NB4 (cell line): Measurements from ENCODE around the gene AVEN.
A peak's percentile ranks its signal among the peaks of the same experiment; 100 is the strongest.

Experiments
- DNase-seq: peaks from one replicate; pipeline ENCODE4 v3.0.0; 2010; ENCODE audit warnings: low read depth
- H3K4me3 ChIP-seq: one replicate; pipeline ENCODE4 v1.5.1; 2011; ENCODE audit warnings: mild to moderate bottlenecking, low read depth, low read length, moderate library complexity
- MYC ChIP-seq: IDR thresholded peaks from 2 replicates; pipeline ENCODE4 v1.6.1; 2011; ENCODE audit warnings: low read depth, low read length
- POLR2A ChIP-seq: IDR thresholded peaks from 2 replicates; pipeline ENCODE4 v1.6.1; 2011; ENCODE audit warnings: mild to moderate bottlenecking; ENCODE audit not compliant: insufficient read length; ENCODE audit errors: extremely low read depth
- TF ChIP-seq, protein P1 (sequence below): IDR thresholded peaks from one replicate; pipeline ENCODE4 v1.5.1; 2012; ENCODE audit warnings: low read depth, low read length
- TF ChIP-seq, protein P2 (sequence below): IDR thresholded peaks from 2 replicates; pipeline ENCODE4 v1.6.1; 2011; ENCODE audit warnings: low read depth, low read length

Gene AVEN

DNA sequence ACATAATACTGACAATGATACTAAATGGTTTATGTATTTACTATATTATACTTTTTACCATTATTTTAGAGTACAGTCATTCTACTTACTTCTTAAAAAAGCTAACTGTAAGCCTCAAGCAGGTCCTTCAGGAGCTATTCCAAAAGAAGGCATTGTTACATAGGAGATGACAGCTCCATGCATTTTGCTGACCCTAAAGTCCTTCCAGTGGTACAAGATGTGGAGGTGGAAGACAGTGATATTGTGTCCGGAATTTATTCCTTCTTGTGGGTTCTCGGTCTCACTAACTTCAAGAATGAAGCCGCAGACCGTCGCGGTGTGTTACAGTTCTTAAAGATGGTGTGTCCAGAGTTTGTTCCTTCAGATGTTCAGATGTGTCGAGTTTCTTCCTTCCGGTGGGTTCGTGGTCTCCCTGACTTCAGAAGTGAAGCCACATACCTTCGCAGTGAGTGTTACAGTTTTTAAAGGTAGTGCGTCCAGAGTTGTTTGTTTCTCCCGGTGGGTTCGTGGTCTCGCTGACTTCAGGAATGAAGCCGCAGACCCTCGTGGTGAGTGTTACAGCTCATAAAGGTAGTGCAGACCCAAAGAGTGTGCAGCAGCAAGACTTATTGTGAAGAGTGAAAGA, 20.9 kb downstream of the AVEN start:
- no peak overlapping the region for H3K4me3 ChIP-seq
- no peak for DNase-seq
- TF ChIP-seq MYC (no peak), POLR2A (no peak)
- TF ChIP-seq, protein P1, sequence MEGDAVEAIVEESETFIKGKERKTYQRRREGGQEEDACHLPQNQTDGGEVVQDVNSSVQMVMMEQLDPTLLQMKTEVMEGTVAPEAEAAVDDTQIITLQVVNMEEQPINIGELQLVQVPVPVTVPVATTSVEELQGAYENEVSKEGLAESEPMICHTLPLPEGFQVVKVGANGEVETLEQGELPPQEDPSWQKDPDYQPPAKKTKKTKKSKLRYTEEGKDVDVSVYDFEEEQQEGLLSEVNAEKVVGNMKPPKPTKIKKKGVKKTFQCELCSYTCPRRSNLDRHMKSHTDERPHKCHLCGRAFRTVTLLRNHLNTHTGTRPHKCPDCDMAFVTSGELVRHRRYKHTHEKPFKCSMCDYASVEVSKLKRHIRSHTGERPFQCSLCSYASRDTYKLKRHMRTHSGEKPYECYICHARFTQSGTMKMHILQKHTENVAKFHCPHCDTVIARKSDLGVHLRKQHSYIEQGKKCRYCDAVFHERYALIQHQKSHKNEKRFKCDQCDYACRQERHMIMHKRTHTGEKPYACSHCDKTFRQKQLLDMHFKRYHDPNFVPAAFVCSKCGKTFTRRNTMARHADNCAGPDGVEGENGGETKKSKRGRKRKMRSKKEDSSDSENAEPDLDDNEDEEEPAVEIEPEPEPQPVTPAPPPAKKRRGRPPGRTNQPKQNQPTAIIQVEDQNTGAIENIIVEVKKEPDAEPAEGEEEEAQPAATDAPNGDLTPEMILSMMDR = no peak
- TF ChIP-seq, protein P2, sequence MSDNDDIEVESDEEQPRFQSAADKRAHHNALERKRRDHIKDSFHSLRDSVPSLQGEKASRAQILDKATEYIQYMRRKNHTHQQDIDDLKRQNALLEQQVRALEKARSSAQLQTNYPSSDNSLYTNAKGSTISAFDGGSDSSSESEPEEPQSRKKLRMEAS = no peak

GRCh38 chr15:34014556-34014955, 24.4 kb downstream of the AVEN start:
- TF ChIP-seq MYC = no peak
- TF ChIP-seq POLR2A = no peak
- TF ChIP-seq, protein P2 = no peak
- TF ChIP-seq, protein P1 = no peak
- H3K4me3 ChIP-seq = no peak overlapping the region
- DNase-seq = no peak

DNA sequence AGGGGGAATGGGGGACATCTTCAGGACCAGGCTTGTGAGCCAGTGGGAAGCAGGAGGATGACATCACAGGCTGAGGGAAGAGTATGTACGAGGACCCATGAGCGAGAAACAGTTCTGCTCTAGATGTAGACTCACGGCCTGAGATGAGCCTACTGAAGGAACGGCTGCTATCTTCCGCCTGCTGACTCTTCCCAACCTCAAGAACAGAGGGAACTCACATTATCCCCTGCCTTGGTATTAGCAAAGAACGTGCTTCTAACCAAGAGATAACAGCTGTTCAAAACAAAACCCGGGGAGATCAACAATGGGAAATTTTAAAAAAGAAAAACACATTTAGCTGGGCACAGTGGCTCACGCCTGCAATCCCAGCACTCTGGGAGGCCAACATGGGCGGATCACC, 25.3 kb downstream of the AVEN start:
- TF ChIP-seq MYC = no peak
- TF ChIP-seq, protein P2 = no peak
- TF ChIP-seq, protein P1 = no peak
- H3K4me3 ChIP-seq = no peak overlapping the region
- DNase-seq = no peak

DNA sequence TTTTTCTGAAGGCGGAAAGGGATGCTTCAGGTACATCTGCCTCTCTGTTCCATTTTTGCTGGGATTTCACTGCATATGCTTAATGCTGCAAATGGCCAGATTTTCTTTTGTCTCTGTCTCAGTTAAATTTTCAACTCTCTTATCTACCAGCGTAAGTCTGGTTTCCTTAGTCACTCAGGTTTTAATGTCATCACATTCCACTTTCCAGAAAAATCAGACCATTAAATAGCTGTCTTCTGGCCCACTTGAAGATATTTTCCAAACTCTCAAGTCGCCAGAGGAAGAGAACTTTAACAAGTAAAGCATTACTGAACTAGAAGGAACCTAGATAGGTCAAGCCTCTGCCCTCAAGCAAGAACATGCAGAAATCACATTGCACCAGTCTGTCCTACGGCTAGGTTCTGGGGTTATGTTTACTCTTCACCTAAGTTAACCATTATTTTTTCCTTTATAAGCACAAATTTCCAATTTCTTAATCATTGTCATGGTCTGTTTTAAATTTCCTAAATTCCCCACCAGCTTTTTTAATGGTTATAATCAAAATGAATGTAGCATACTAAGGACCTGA, 26.5 kb downstream of the AVEN start:
- TF ChIP-seq POLR2A (no peak), MYC (no peak)
- TF ChIP-seq, protein P1 = no peak
- TF ChIP-seq, protein P2 = no peak

DNA sequence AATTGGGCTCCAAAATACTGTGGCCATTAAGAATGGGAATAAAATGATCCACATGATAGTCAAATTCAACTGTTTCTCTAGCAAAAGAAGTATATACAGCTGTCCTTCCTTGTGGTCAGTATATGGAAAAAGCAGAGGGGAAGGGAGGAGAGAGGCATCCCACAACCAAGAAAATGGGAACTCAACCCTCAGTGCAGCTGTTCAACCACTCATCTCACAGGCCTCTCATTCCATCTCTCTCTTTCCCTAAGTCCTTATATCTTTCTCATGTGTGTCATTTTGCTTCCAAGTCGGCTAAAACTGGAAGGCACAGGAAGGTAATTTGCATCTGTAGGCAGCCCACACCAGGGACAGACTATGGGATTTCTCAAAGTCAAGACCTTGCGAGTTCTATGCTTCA, 27.5 kb downstream of the AVEN start:
- TF ChIP-seq, protein P1 = no peak
- no peak for TF ChIP-seq MYC
- TF ChIP-seq, protein P2 = no peak
- TF ChIP-seq POLR2A = no peak
- no peak overlapping the region for H3K4me3 ChIP-seq
- DNase-seq = peak; percentile 9

More for the DNA sequence above, 26.5 kb downstream of the AVEN start:
- H3K4me3 ChIP-seq = no peak overlapping the region
- DNase-seq = no peak
